Measurements from ENCODE around the gene ZNF341.

DNA sequence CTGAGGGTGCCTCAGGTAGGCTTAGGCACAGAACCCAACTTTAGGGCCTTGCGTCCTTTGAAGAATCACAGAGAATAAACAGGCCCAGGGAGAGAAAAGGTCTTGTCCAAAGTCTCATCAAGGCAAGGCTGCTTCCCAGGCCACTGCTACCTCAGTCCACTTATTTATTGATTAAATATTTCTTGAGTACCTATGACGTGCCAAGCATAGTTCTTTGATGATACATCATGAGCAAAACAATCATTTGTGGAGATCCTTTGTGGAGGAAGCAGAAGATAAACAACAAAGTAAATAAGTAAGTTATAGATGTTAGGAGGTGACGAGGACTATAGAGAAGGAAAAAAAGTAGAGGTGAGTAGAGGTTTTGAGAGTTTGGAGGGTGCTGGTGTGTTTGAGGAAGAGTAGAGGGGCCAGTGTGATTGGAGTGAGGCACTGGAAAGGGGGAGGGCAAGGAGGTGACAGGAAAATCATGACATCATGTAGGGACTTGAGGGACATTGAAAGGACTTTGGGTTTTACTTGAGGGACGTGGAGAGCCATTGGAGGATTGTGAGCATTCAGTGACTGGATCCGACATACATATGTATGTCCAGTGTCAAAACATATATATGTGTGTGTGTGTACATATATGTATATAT is 65.2 kb downstream of the ZNF341 start:
- TF ChIP-seq CTCF (IDR thresholded peaks at IDR 0.05) (no peak), POLR2AphosphoS5 (IDR thresholded peaks at IDR 0.05; ENCODE audit: low read depth, low read length) (no peak), REST (IDR thresholded peaks at IDR 0.05; ENCODE audit: insufficient read depth in 1 of 2, low read depth in 2 of 2, low read length in 1 of 2) (no peak), SIN3A (IDR thresholded peaks at IDR 0.05; ENCODE audit: borderline replicate concordance, insufficient read depth, low read depth, low read length) (no peak), TCF7L2 (IDR thresholded peaks at IDR 0.05; ENCODE audit: low read depth, low read length) (no peak)
